Tibial nerve (tissue), 4 donors: ENCODE data around the gene PEX13. TPM values are rescaled to one million over a fixed set of nuclear protein-coding genes. Genes with fewer than 3 reads are reported as not detected.
"Not testable (repeated sequence)": the region's sequence is repeated elsewhere in the genome, so short reads cannot be mapped to it uniquely, and the experiment has no call there.

Source experiments
- DNase-seq, 2 donors: peaks; one replicate each; pipeline ENCODE4 v3.0.0-alpha.2; 2019; ENCODE audit warnings: low spot score in 2 of 2
- H3K27ac ChIP-seq, 4 donors: fragments of 200-600 bp; sonication (generic) in 3 of 4; one replicate each; pipeline ENCODE4 v1.5.1; 2017 to 2019; ENCODE audit warnings: mild to moderate bottlenecking in 1 of 4
- H3K27me3 ChIP-seq, 2 donors: fragments of 200-600 bp; sonication (generic) in 1 of 2; one replicate each; pipeline versions ENCODE4 v1.5.1 to v1.6.0; 2017 to 2019
- H3K36me3 ChIP-seq, 3 donors: fragments of 200-600 bp; sonication (generic); one replicate each; pipeline ENCODE4 v1.5.1; 2018 to 2019
- H3K4me1 ChIP-seq, 4 donors: fragments of 200-600 bp; sonication (generic) in 3 of 4; one replicate each; pipeline ENCODE4 v1.5.1; 2017 to 2019
- H3K4me3 ChIP-seq, 4 donors: fragments of 200-600 bp; sonication (generic) in 3 of 4; one replicate each; pipeline ENCODE4 v1.5.1; 2017 to 2019; ENCODE audit warnings: mild to moderate bottlenecking in 1 of 4, moderate library complexity in 1 of 4
- H3K9me3 ChIP-seq, 4 donors: fragments of 200-600 bp; sonication (generic) in 3 of 4; one replicate each; pipeline ENCODE4 v1.5.1; 2017 to 2019
- EP300 ChIP-seq, 2 donors: sonication (generic); formaldehyde crosslinking; IDR thresholded peaks; one replicate each; pipeline ENCODE4 v1.6.1; 2017; ENCODE audit warnings: antibody characterized with exemption in 2 of 2, mild to moderate bottlenecking in 1 of 2
- POLR2A ChIP-seq, 2 donors: fragments of 450-650 bp; IDR thresholded peaks; one replicate each; pipeline ENCODE4 v1.6.1; 2017; ENCODE audit warnings: antibody characterized with exemption in 2 of 2, mild to moderate bottlenecking in 2 of 2, moderate library complexity in 2 of 2
- WGBS, 2 donors: methylation state at CpG; one replicate each; pipeline ENCODE4 v1.1.5; 2018; 5-methylcytosine and 5-hydroxymethylcytosine counted together
- total RNA-seq, 4 donors: library from RNA; depleted of rRNA; stranded (reverse); fragments of >200 nt; gene quantifications; one replicate each; pipeline ENCODE4 v1.1.0, GENCODE V29; 2016
- TF ChIP-seq, protein P1 (sequence below), 5 experiments: fragments of 200-600 bp in 3 of 5; fragments of 450-650 bp in 2 of 5; sonication (generic) in 3 of 5; IDR thresholded peaks; one replicate each; pipeline ENCODE4 v1.5.1; 2016 to 2019; ENCODE audit warnings: antibody characterized with exemption in 5 of 5, mild to moderate bottlenecking in 3 of 5, moderate library complexity in 2 of 5

Gene PEX13
- total RNA-seq, 4 donors from 2014 or later: 14.7 to 22.2 (median 19.3) TPM

DNA sequence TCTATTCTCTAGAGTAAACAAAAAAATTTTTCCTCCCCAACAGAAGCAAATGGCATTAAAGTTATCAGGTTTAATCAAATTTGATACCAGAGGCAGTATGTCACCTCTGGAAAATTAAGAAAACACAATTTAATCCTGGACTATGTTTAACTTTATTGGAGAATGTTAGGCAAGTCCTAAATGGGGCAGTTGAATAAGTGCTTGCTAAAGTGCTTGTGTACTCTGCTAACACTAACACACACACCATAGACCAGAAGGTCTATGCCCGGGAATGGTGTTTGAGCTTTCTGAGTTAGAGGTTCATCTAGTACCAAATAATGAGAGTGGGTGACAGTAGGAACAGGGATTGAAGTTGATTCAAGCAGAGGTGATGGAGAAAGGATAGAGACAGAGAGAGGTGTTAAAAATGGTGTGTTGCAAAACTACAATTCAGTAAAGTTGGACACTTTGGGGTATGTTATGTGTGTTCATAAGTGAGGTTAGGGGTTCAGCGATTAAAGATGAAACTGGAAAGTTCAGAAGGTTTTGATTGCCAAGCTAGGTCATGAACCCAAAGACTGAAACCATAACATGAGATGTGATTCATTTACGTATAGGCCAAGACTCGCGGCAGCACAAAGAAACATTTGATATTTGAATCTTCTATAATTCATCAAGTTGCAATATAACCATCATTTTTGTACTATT, 40.5 kb upstream of the PEX13 start:
- DNase-seq: no peak
- Histone ChIP-seq H3K27ac (no peak overlapping the region), H3K4me1 (no peaks in the 10 kb centered on the region), H3K4me3 (no peak overlapping the region), H3K9me3 (no peaks in the 10 kb centered on the region), H3K36me3 (peaks cover 0 to 6% (median 0%) of the 10 kb centered on the region in 3 donors), H3K27me3 (no peaks in the 10 kb centered on the region)
- TF ChIP-seq EP300 (IDR thresholded peaks at IDR 0.05): no peak
- TF ChIP-seq, protein P1, sequence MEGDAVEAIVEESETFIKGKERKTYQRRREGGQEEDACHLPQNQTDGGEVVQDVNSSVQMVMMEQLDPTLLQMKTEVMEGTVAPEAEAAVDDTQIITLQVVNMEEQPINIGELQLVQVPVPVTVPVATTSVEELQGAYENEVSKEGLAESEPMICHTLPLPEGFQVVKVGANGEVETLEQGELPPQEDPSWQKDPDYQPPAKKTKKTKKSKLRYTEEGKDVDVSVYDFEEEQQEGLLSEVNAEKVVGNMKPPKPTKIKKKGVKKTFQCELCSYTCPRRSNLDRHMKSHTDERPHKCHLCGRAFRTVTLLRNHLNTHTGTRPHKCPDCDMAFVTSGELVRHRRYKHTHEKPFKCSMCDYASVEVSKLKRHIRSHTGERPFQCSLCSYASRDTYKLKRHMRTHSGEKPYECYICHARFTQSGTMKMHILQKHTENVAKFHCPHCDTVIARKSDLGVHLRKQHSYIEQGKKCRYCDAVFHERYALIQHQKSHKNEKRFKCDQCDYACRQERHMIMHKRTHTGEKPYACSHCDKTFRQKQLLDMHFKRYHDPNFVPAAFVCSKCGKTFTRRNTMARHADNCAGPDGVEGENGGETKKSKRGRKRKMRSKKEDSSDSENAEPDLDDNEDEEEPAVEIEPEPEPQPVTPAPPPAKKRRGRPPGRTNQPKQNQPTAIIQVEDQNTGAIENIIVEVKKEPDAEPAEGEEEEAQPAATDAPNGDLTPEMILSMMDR (IDR thresholded peaks at IDR 0.05): no peak
- no peak for TF ChIP-seq POLR2A (IDR thresholded peaks at IDR 0.05)
- WGBS, 2 donors: 40 to 55% methylated on average over 5 of the region's 5 CpGs

DNA sequence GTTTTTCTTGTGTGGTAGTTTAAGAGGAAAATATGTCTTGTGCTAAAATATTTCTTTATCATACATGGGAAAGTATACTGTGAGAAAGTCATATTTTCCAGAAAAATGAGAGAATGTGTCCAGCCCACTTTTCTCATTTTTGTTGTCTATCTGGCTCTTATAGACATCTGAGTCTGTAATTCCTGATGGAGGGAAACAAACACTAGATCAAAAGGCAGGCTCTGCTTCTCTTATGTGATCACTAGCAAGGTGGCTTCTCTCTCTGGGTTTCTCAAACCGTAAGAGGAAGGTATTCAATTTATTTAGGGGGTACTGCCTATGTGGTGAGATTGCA, 40.0 kb upstream of the PEX13 start:
- TF ChIP-seq POLR2A (IDR thresholded peaks at IDR 0.05) (no peak), EP300 (IDR thresholded peaks at IDR 0.05) (no peak)
- TF ChIP-seq, protein P1 (IDR thresholded peaks at IDR 0.05): no peak
- Histone ChIP-seq H3K9me3 (no peaks in the 10 kb centered on the region), H3K27ac (no peak overlapping the region), H3K36me3 (peaks cover 0 to 6% (median 0%) of the 10 kb centered on the region in 3 donors), H3K27me3 (no peaks in the 10 kb centered on the region), H3K4me3 (no peak overlapping the region), H3K4me1 (no peaks in the 10 kb centered on the region)
- no peak for DNase-seq
- WGBS, 2 donors: 59 to 69% methylated on average over 1 of the region's 1 CpG

DNA sequence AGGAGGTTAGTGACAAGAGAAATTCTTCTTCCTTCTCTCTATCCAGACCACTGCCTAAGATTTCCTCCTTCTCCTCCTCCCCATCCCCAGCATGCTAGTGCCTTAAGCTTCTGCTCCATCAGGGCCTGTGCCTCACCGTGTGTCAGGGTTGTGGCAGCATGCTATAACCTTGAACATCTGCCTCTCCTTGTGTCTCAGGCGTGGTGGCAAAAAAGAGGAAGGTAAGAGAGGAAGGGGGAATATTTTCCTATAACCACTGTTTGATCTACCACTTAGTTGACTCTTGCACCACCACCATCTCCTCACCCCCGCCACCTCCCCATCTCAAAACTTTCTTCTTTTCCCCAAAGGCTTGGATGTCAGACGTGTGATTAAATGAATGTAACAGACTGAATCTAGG, 38.3 kb upstream of the PEX13 start:
- Histone ChIP-seq H3K4me3 (no peak overlapping the region), H3K9me3 (no peaks in the 10 kb centered on the region), H3K27ac (no peak overlapping the region), H3K4me1 (no peaks in the 10 kb centered on the region), H3K27me3 (no peaks in the 10 kb centered on the region), H3K36me3 (no peaks in the 10 kb centered on the region)
- WGBS, 2 donors: 82 to 88% methylated on average over 4 of the region's 4 CpGs
- DNase-seq: no peak
- TF ChIP-seq, protein P1 (IDR thresholded peaks at IDR 0.05): no peak

DNA sequence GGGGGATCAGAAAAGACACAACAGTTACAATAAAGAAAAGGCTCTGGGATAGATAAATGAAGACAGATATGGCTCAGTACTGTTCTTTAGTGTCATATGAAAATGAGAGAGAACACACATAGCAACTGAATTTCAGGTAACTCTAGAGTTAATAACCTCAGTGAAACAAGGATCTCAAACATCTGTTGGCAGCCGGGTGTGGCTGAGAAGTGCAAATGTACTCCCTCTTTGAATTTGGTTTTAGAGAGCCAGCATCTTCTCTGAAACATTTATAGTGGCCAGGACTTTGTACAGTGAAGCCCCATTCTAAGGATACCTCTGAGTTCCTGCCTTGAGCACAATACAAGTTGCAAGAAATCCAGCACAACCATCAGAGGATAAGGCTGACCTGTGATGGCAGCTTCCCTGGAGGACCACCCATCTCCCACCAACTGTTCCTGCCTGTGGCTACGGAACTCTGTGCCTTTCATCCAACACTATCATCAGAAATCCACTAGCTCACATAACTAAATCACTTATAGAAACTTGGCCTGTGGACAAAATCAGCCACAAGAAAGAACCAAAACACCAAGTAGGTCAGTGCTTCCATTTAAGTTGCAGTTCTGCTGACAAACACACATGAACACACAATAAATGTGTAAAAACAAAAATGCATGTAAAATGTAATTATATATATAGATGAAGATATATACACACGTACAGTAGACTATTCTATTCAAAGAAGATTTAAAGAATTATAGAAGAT, 37.3 kb upstream of the PEX13 start:
- DNase-seq: no peak

DNA sequence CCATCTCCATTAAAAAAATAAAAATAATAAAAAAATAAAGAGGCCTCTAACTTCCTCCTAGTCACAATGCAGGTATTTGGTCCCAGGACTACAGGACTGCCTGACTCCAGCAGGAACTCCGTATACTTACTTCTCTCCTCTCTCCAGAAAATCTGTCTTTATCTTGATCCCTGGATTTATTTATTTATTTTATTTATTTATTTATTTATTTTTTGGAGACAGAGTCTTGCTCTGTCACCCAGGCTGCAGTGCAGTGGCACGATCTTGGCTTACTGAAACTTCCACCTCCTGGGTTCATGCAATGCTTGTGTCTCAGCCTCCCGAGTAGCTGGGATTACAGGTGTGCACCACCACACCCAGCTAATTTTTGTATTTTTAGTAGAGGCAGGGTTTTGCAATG, 35.5 kb upstream of the PEX13 start:
- not testable (repeated sequence) for H3K36me3 ChIP-seq, DNase-seq, H3K4me1 ChIP-seq, H3K27me3 ChIP-seq, H3K27ac ChIP-seq, H3K4me3 ChIP-seq, H3K9me3 ChIP-seq
- WGBS, 2 donors: 93 to 96% methylated on average over 3 of the region's 3 CpGs

More for the DNA sequence above, 37.3 kb upstream of the PEX13 start:
- H3K36me3 ChIP-seq: no peaks in the 10 kb centered on the region
- H3K4me1 ChIP-seq: no peaks in the 10 kb centered on the region
- WGBS, 2 donors: 75 to 80% methylated on average over 3 of the region's 3 CpGs
- TF ChIP-seq, protein P1 (IDR thresholded peaks at IDR 0.05): no peak
- TF ChIP-seq POLR2A (IDR thresholded peaks at IDR 0.05): no peak
- TF ChIP-seq EP300 (IDR thresholded peaks at IDR 0.05): no peak
- H3K27ac ChIP-seq: no peak overlapping the region
- no peaks in the 10 kb centered on the region for H3K9me3 ChIP-seq
- H3K4me3 ChIP-seq: no peak overlapping the region
- H3K27me3 ChIP-seq: no peaks in the 10 kb centered on the region
